ENCODE measurements around the gene GNGT2.

- no peak for TF ChIP-seq CTCF (conservative IDR thresholded peaks at IDR 0.05; ENCODE audit: low read length)
- TF ChIP-seq EZH2phosphoT487 (IDR thresholded peaks at IDR 0.05; ENCODE audit: borderline replicate concordance, low read depth, low read length), result no peak
These were observed 20.5 kb upstream of the GNGT2 start, which contains the start of gene PHOSPHO1 for GRCh38 chr17:49230636-49231562.
